ENCODE results near the gene IZUMO4.
A peak's percentile ranks its signal among the peaks of the same experiment; 100 is the strongest.

The IZUMO4 gene

GRCh38 chr19:2049741-2050348 lies 46.9 kb upstream of the IZUMO4 start:
- TF ChIP-seq CTCF (IDR thresholded peaks at IDR 0.05; ENCODE audit: low read depth, low read length, missing control alignments), result no peak
- in situ Hi-C loops (cut with HindIII; ENCODE audit: low sequenced_read_pairs), result no loop called here
- no peak for DNase-seq (ENCODE audit: low read depth)

DNA sequence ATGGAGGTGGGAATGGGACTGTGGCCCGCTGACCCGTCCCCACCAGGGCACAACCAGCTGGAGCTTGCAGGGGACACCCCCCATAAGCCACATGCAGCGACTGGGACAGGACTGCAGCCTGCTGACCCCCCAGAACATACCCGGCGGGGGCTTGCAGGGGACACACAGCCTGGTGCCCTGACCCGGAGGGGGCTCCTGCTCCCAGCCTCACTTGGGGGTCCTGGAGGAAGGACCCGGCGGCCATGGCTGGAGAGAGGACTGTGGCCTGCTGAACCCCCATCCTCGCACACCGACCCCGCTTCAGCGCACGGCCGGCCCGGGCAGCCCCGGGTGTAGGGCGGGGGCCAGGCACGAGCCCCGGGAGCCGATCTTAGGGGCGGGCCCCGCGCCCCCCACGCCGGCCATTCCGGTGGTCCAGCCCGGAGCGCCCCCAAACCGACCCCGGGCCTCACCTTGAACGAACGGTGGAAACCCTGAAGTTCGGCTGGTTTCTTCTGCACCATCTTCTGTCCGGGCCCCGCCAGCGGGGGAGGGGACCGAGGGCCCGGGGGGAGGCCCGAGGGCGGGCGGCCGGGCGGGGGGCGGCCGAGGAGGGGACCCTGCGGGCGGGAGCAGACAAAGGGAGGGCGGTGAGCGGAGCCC lies 46.2 kb upstream of the IZUMO4 start:
- no peak for DNase-seq (ENCODE audit: low read depth)
- H3K4me3 ChIP-seq (ENCODE audit: low read depth, low read length), result peak overlapping the region; percentile 93
- in situ Hi-C loops (cut with HindIII; ENCODE audit: low sequenced_read_pairs), result no loop called here
- TF ChIP-seq CTCF (IDR thresholded peaks at IDR 0.05; ENCODE audit: low read depth, low read length, missing control alignments), result no peak

More at GRCh38 chr19:2049741-2050348, 46.9 kb upstream of the IZUMO4 start:
- H3K4me3 ChIP-seq (ENCODE audit: low read depth, low read length), result peak overlapping the region; percentile 93

- in situ Hi-C loops (cut with HindIII; ENCODE audit: low sequenced_read_pairs), result no loop called here
- TF ChIP-seq CTCF (IDR thresholded peaks at IDR 0.05; ENCODE audit: low read depth, low read length, missing control alignments), result peak; percentile 46
- H3K4me3 ChIP-seq (ENCODE audit: low read depth, low read length), result peak within 1 kb of the TSS; percentile 93
- DNase-seq (ENCODE audit: low read depth), result peak; percentile 65
These were observed 45.5 kb upstream of the IZUMO4 start, which contains the start of gene MKNK2 for GRCh38 chr19:2050991-2051772. TSS of gene MKNK2 (minus strand) at chr19:2051244. CDS start at chr19:2050851, 393 bp downstream.

- DNase-seq (ENCODE audit: low read depth), result no peak
- no peak for TF ChIP-seq CTCF (IDR thresholded peaks at IDR 0.05; ENCODE audit: low read depth, low read length, missing control alignments)
- in situ Hi-C loops (cut with HindIII; ENCODE audit: low sequenced_read_pairs), result no loop called here
- no peak overlapping the region for H3K4me3 ChIP-seq (ENCODE audit: low read depth, low read length)
These were observed 44.7 kb upstream of the IZUMO4 start for GRCh38 chr19:2051773-2052704.

DNA sequence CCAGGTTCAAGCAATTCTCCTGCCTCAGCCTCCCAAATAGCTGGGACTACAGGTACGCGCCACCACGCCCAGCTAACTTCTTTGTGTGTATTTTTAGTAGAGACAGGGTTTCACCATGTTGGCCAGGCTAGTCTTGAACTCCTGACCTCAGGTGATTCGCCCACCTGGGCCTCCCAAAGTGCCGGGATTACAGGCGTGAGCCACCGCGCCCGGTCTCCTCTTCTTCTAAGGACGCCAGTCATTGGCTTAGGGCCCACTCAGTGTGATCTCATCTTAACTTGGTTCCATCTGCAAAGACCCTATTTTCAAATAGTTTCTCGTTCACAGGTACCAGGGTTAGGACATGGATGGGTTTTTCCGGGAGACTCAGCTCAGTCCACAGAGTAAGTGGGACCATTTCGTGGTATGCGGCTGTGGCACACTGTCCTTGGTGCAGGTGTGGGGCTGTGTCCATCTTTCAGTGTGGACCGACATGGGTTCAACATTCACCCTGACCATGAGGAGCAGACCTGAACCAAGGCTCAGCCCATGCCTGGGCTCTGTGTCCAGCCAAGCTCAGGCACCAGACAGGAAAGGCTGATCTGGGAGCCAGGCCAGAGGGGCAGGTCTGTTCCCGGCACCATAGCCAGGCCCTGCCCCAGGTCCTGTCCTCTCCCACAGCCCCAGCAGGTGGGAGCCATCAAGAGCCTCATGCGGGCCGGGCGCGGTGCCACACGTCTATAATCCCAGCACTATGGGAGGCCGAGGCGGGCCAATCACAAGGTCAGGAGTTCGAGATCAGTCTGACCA lies 42.9 kb upstream of the IZUMO4 start:
- no peak for TF ChIP-seq CTCF (IDR thresholded peaks at IDR 0.05; ENCODE audit: low read depth, low read length, missing control alignments)
- in situ Hi-C loops (cut with HindIII; ENCODE audit: low sequenced_read_pairs), result no loop called here
- no peak for DNase-seq (ENCODE audit: low read depth)
- no peak overlapping the region for H3K4me3 ChIP-seq (ENCODE audit: low read depth, low read length)
